Measurements from ENCODE around the gene RNPEPL1.
A peak's percentile ranks its signal among the peaks of the same experiment; 100 is the strongest.

- TF ChIP-seq ZNF660 (tag by site-specific recombination; IDR thresholded peaks at IDR 0.05): no peak
- TF ChIP-seq ZNF274 (IDR thresholded peaks at IDR 0.05; ENCODE audit: low read length): no peak
- TF ChIP-seq ZNF274 (tag by site-specific recombination; IDR thresholded peaks at IDR 0.05; ENCODE audit: borderline replicate concordance): no peak
- no peak for TF ChIP-seq YY1 (tag by site-specific recombination; IDR thresholded peaks at IDR 0.05)
- no peak for TF ChIP-seq CTCF (tag by site-specific recombination; IDR thresholded peaks at IDR 0.05)
- TF ChIP-seq ZNF571 (tag by site-specific recombination; IDR thresholded peaks at IDR 0.05): no peak
- TF ChIP-seq ZNF610 (tag by site-specific recombination; IDR thresholded peaks at IDR 0.05; ENCODE audit: borderline replicate concordance): 0 out of 2 replicates have a peak, but pooled peaks have one; percentile 31
- TF ChIP-seq ZNF580 (tag by site-specific recombination; IDR thresholded peaks at IDR 0.05): no peak
- TF ChIP-seq REST (tag by site-specific recombination; IDR thresholded peaks at IDR 0.05): no peak
- TF ChIP-seq TCF7L2 (IDR thresholded peaks at IDR 0.05; ENCODE audit: borderline replicate concordance, low read depth, low read length): no peak
- no peak for TF ChIP-seq PATZ1 (tag by site-specific recombination; IDR thresholded peaks at IDR 0.05)
Measured at GRCh38 chr2:240532031-240532775, 36.1 kb upstream of the RNPEPL1 start.
